Stimulated activated CD8-positive, alpha-beta memory T cell treated with anti-CD3 and anti-CD28 coated beads, Interleukin-7, amount 100 ng/mL, for 48 hours (primary cell): ENCODE data around the gene PPP1R14C.

Source experiments
- DNase-seq, 2 donors: peaks; one replicate each; pipeline ENCODE4 v3.0.0-alpha.2; 2020; ENCODE audit warnings: low read depth in 1 of 2; ENCODE audit errors: extremely low read depth in 1 of 2

PPP1R14C gene

GRCh38 chr6:150290429-150290828 lies 147.6 kb downstream of the PPP1R14C start:
- no peak for DNase-seq

- DNase-seq = no peak
These were observed 149.3 kb downstream of the PPP1R14C start for GRCh38 chr6:150291968-150292710.

- DNase-seq = no peak
These were observed 150.2 kb downstream of the PPP1R14C start for GRCh38 chr6:150293019-150293418.

GRCh38 chr6:150293423-150294173 lies 150.8 kb downstream of the PPP1R14C start:
- no peak for DNase-seq

- DNase-seq = no peak
These were observed 154.0 kb downstream of the PPP1R14C start for GRCh38 chr6:150296890-150297289.

- no peak for DNase-seq
These were observed 154.6 kb downstream of the PPP1R14C start for GRCh38 chr6:150297327-150298029.

- DNase-seq = no peak
These were observed 155.2 kb downstream of the PPP1R14C start for GRCh38 chr6:150298030-150298380.

- DNase-seq = no peak
These were observed 155.8 kb downstream of the PPP1R14C start for GRCh38 chr6:150298676-150299075.
